ENCODE data around the gene CRHR2.

CRHR2 gene

GRCh38 chr7:30679664-30680063 lies 2.6 kb downstream of the CRHR2 start:
- DNase-seq (ENCODE audit: low spot score) = no peak

GRCh38 chr7:30678805-30679204 lies 3.5 kb downstream of the CRHR2 start:
- no peak for DNase-seq (ENCODE audit: low spot score)

- DNase-seq (ENCODE audit: low spot score) = no peak
Measured at GRCh38 chr7:30674876-30675275, 7.4 kb downstream of the CRHR2 start.

GRCh38 chr7:30674420-30674819 lies 7.8 kb downstream of the CRHR2 start:
- DNase-seq (ENCODE audit: low spot score) = no peak

GRCh38 chr7:30671793-30672465 lies 10.3 kb downstream of the CRHR2 start:
- no peak for DNase-seq (ENCODE audit: low spot score)

- no peak for DNase-seq (ENCODE audit: low spot score)
Measured at GRCh38 chr7:30668102-30668501, 14.2 kb downstream of the CRHR2 start.

GRCh38 chr7:30667172-30667571 lies 15.1 kb downstream of the CRHR2 start:
- DNase-seq (ENCODE audit: low spot score) = no peak

GRCh38 chr7:30665449-30665848 lies 16.8 kb downstream of the CRHR2 start:
- no peak for DNase-seq (ENCODE audit: low spot score)

- no peak for DNase-seq (ENCODE audit: low spot score)
Measured at GRCh38 chr7:30665043-30665442, 17.2 kb downstream of the CRHR2 start.

- no peak for DNase-seq (ENCODE audit: low spot score)
Measured at GRCh38 chr7:30664184-30664885, 17.9 kb downstream of the CRHR2 start.

GRCh38 chr7:30663414-30663813 lies 18.8 kb downstream of the CRHR2 start:
- no peak for DNase-seq (ENCODE audit: low spot score)

GRCh38 chr7:30662431-30662939 lies 19.8 kb downstream of the CRHR2 start:
- no peak for DNase-seq (ENCODE audit: low spot score)

GRCh38 chr7:30661926-30662325 lies 20.3 kb downstream of the CRHR2 start:
- DNase-seq (ENCODE audit: low spot score) = no peak

GRCh38 chr7:30660331-30661255 lies 21.7 kb downstream of the CRHR2 start:
- DNase-seq (ENCODE audit: low spot score) = no peak

GRCh38 chr7:30659312-30659711 lies 22.9 kb downstream of the CRHR2 start:
- DNase-seq (ENCODE audit: low spot score) = no peak

GRCh38 chr7:30658479-30659074 lies 23.7 kb downstream of the CRHR2 start:
- no peak for DNase-seq (ENCODE audit: low spot score)

GRCh38 chr7:30657131-30657530 lies 25.1 kb downstream of the CRHR2 start:
- DNase-seq (ENCODE audit: low spot score) = no peak

- DNase-seq (ENCODE audit: low spot score) = no peak
Measured at GRCh38 chr7:30656006-30656957, 26.0 kb downstream of the CRHR2 start.

- DNase-seq (ENCODE audit: low spot score) = no peak
Measured at GRCh38 chr7:30655096-30655970, 26.9 kb downstream of the CRHR2 start.

Data from CD4-positive, alpha-beta T cell treated with Interleukin-6 at 100 ng/mL for 8 hours (primary cell).